ENCODE results near the gene PRKN.

PRKN gene

DNA sequence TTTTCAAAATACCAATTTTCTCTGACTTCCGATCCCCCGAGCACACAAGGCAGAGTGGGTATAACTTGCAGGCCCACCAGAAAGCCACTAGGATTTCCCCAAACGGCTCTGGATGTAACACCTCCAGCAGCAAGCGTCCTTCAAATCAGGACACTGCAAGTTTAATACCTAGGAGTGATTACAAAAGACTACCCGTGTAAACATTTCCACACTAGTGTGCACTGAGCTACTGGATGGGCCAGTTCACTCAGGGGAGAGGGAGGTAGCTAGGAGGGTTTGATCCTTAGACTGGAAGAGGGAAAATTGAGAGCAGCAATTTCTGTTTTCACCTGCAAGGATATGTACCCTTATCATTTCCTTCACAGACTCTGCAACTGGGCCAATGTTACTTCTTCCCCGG is 1361.9 kb downstream of the PRKN start:
- Histone ChIP-seq H3K27ac (ENCODE audit: low read length) (no peak overlapping the region), H3K9me3 (ENCODE audit: insufficient read depth, low read length) (no peaks in the 10 kb centered on the region), H3K36me3 (replicated peaks; ENCODE audit: low read depth, low read length) (no peaks in the 10 kb centered on the region), H3K9ac (ENCODE audit: low read length) (no peak overlapping the region), H3K27me3 (ENCODE audit: low read depth, low read length) (no peaks in the 10 kb centered on the region), H3K4me1 (ENCODE audit: low read length) (peaks cover 9% of the 10 kb centered on the region), H3K4me3 (ENCODE audit: low read length) (no peak overlapping the region), H3K4me2 (ENCODE audit: low read length) (no peak overlapping the region), H4K20me1 (ENCODE audit: insufficient read depth, low read length) (no peaks in the 10 kb centered on the region), H3K79me2 (ENCODE audit: low read length) (no peaks in the 10 kb centered on the region), H2AFZ (ENCODE audit: low read depth, low read length) (no peak overlapping the region)
- TF ChIP-seq, protein P1, sequence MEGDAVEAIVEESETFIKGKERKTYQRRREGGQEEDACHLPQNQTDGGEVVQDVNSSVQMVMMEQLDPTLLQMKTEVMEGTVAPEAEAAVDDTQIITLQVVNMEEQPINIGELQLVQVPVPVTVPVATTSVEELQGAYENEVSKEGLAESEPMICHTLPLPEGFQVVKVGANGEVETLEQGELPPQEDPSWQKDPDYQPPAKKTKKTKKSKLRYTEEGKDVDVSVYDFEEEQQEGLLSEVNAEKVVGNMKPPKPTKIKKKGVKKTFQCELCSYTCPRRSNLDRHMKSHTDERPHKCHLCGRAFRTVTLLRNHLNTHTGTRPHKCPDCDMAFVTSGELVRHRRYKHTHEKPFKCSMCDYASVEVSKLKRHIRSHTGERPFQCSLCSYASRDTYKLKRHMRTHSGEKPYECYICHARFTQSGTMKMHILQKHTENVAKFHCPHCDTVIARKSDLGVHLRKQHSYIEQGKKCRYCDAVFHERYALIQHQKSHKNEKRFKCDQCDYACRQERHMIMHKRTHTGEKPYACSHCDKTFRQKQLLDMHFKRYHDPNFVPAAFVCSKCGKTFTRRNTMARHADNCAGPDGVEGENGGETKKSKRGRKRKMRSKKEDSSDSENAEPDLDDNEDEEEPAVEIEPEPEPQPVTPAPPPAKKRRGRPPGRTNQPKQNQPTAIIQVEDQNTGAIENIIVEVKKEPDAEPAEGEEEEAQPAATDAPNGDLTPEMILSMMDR (IDR thresholded peaks at IDR 0.05; ENCODE audit: low read depth, low read length): no peak
- no peak for TF ChIP-seq EZH2phosphoT487 (IDR thresholded peaks at IDR 0.05; ENCODE audit: low read depth)

GRCh38 chr6:161363286-161363685 is 1364.3 kb downstream of the PRKN start:
- Histone ChIP-seq H2AFZ (ENCODE audit: low read depth, low read length) (no peak overlapping the region), H3K4me2 (ENCODE audit: low read length) (no peak overlapping the region), H3K4me1 (ENCODE audit: low read length) (peaks cover 7% of the 10 kb centered on the region), H4K20me1 (ENCODE audit: insufficient read depth, low read length) (no peaks in the 10 kb centered on the region), H3K79me2 (ENCODE audit: low read length) (no peaks in the 10 kb centered on the region), H3K36me3 (replicated peaks; ENCODE audit: low read depth, low read length) (no peaks in the 10 kb centered on the region), H3K9me3 (ENCODE audit: insufficient read depth, low read length) (no peaks in the 10 kb centered on the region), H3K27me3 (ENCODE audit: low read depth, low read length) (no peaks in the 10 kb centered on the region), H3K27ac (ENCODE audit: low read length) (no peak overlapping the region), H3K4me3 (ENCODE audit: low read length) (no peak overlapping the region), H3K9ac (ENCODE audit: low read length) (no peak overlapping the region)
- TF ChIP-seq, protein P1 (IDR thresholded peaks at IDR 0.05; ENCODE audit: low read depth, low read length): no peak

DNA sequence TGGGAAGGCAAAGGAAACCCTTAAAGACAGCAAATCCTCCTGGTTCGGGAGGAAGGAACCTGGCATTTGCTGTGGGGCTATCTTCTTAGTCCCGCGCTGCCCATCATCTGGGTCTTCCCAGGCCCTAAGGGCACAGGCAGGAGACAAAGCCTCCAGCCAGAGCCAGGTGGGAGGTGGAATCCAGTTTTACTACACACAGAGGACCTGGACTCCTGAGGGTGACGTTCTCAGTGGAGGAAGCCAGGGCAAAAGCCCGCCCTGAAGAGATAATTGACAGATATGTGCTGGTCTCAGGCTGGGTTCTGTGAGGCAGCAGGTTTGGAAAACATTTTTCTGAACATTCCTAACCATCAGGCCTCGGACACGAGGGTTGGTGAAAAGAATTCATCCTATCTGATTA is 1365.3 kb downstream of the PRKN start:
- no peak overlapping the region for H3K4me2 ChIP-seq (ENCODE audit: low read length)
- no peak overlapping the region for H3K9ac ChIP-seq (ENCODE audit: low read length)
- no peaks in the 10 kb centered on the region for H3K9me3 ChIP-seq (ENCODE audit: insufficient read depth, low read length)
- H3K79me2 ChIP-seq (ENCODE audit: low read length): no peaks in the 10 kb centered on the region
- no peak overlapping the region for H2AFZ ChIP-seq (ENCODE audit: low read depth, low read length)
- no peak overlapping the region for H3K4me3 ChIP-seq (ENCODE audit: low read length)
- H3K4me1 ChIP-seq (ENCODE audit: low read length): peaks cover 7% of the 10 kb centered on the region
- no peaks in the 10 kb centered on the region for H3K27me3 ChIP-seq (ENCODE audit: low read depth, low read length)
- no peak overlapping the region for H3K27ac ChIP-seq (ENCODE audit: low read length)
- TF ChIP-seq EZH2phosphoT487 (IDR thresholded peaks at IDR 0.05; ENCODE audit: low read depth): no peak
- TF ChIP-seq, protein P1 (IDR thresholded peaks at IDR 0.05; ENCODE audit: low read depth, low read length): no peak
- no peaks in the 10 kb centered on the region for H4K20me1 ChIP-seq (ENCODE audit: insufficient read depth, low read length)
- H3K36me3 ChIP-seq (replicated peaks; ENCODE audit: low read depth, low read length): no peaks in the 10 kb centered on the region

- Histone ChIP-seq H3K4me1 (ENCODE audit: low read length) (peaks cover 7% of the 10 kb centered on the region), H3K9ac (ENCODE audit: low read length) (no peak overlapping the region), H3K4me2 (ENCODE audit: low read length) (no peak overlapping the region), H3K4me3 (ENCODE audit: low read length) (no peak overlapping the region), H4K20me1 (ENCODE audit: insufficient read depth, low read length) (no peaks in the 10 kb centered on the region), H3K9me3 (ENCODE audit: insufficient read depth, low read length) (no peaks in the 10 kb centered on the region), H2AFZ (ENCODE audit: low read depth, low read length) (no peak overlapping the region), H3K79me2 (ENCODE audit: low read length) (no peaks in the 10 kb centered on the region), H3K27ac (ENCODE audit: low read length) (no peak overlapping the region), H3K36me3 (replicated peaks; ENCODE audit: low read depth, low read length) (no peaks in the 10 kb centered on the region), H3K27me3 (ENCODE audit: low read depth, low read length) (no peaks in the 10 kb centered on the region)
- TF ChIP-seq EZH2phosphoT487 (IDR thresholded peaks at IDR 0.05; ENCODE audit: low read depth): no peak
- TF ChIP-seq, protein P1 (IDR thresholded peaks at IDR 0.05; ENCODE audit: low read depth, low read length): no peak
These were observed 1366.0 kb downstream of the PRKN start for GRCh38 chr6:161361529-161361928.

Data from OCI-LY3 (cell line).